ENCODE data around the gene ZNF74.
"Not testable (repeated sequence)": the region's sequence is repeated elsewhere in the genome, so short reads cannot be mapped to it uniquely, and the experiment has no call there.

ZNF74 gene

DNA sequence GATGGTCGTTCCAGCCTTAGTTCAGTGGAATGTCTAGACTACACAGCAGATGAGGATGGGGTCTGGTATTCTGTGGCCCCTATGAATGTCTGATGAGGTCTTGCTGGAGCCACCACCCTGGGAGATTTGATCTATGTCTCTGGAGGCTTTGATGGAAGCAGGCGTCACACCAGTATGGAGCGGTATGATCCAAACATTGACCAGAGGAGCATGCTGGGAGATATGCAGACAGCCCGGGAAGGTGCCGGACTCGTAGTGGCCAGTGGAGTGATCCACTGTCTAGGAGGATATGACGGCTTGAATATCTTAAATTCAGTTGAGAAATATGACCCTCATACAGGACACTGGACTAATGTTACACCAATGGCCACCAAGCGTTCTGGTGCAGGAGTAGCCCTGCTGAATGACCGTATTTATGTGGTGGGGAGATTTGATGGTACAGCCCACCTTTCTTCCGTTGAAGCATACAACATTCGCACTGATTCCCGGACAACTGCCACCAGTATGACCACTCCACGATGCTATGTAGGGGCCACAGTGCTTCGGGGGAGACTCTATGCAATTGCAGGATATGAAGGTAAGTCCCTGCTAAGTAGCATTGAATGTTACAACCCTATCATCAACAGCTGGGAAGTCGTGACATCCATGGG is 57.3 kb downstream of the ZNF74 start:
- not testable (repeated sequence) for DNase-seq

DNA sequence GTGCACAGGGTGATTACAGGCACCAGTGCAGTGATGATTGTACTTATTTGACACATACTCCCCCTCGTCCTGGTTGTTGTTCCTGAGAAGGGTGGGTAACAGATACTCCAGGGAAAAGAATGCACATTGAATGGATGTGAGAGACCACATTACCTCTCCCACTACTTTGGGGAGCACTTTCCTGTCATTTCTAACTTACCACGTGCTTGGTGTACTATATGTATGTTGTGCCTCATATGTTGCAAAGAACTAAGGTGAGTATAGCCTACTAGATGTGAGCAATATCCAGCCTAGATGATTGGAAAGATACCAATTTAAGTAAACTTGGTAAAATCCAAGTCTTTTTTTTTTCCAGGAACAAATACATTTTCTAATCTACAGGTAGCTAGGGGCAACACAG is 58.0 kb downstream of the ZNF74 start:
- no peak for DNase-seq

DNA sequence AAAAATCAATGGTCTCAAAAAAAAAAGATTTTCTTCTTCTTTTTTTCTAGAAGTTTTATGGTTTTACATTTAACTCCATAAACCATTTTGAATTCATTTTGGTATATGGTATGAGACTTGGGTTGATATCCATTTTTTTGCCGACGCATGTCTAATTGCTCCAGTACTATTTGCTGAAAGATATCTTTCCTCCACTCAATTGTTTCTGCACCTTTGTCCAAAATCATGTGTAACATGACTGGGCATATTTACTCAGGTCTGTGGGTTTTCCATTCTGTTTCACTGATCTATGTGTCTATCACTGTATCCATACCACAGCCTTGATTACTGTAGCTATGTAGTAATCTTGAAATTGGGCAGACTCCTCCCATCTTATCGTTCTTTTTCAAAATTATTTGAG is 59.3 kb downstream of the ZNF74 start:
- DNase-seq, result no peak

DNA sequence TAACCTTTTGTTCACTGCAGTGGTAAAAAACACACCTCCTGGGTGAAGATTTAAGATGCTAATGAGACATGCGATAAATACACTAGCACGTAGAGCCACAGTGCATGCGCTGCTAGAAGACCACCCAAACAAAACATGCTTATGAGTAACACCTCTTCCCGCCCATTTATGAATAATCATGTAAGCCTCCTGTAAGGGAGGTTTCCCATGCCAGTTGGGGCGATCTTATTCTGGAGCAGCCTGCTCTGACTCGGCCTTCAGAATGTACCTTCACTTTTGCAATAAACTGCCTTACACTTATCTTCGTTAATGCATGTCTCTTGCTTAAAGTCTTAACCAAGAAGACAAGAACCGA is 61.7 kb downstream of the ZNF74 start:
- DNase-seq, result no peak

DNA sequence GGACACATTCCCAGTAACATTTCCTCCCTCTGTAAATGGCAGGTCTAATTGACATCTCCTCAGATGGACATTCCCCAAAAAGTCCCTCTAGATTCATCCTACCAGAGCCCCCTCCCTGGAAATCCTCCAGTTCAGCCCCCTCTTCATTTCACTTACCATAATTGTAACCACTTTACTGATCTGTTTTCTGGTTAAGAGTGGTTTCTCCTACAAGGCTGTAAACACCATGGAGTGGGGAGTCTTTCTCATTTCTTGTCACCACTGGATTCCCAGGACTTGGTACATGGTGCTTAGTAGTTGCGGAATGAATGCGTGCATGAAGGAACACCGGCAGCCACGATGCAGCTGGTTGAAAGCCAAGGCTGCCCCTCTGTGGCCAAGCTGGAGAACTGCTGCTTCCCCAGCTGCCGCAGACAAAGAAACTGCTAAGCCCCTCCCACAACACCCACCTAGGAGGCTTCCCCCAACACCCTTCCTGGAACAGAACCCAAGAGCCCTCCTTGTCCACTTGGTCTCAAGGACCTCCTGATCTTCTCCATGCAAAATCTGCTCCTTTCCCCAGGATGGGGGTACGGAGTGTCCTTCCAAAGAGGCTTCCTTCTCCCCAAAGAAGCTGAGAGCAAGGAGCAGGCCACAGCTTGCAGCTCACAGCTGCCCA is 62.2 kb downstream of the ZNF74 start:
- peak; percentile 79 for DNase-seq

DNA sequence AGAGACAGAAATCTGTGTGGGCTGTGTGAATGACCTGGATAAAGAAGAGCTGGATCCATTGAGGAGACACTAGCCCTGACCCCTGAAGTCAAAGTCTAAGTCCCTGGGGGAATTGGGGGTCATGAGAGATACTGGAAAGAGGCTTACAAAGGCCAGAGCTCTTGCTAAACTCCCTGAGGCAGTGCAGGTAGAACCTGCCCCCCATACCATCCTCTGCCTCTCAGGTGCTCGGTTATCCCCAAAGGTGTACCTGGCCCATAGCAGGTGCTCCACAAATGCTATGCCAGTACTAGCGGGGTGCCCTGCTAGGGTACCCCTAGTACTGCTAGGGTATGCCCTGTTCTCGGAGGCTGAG is 62.7 kb downstream of the ZNF74 start:
- no peak for DNase-seq

DNA sequence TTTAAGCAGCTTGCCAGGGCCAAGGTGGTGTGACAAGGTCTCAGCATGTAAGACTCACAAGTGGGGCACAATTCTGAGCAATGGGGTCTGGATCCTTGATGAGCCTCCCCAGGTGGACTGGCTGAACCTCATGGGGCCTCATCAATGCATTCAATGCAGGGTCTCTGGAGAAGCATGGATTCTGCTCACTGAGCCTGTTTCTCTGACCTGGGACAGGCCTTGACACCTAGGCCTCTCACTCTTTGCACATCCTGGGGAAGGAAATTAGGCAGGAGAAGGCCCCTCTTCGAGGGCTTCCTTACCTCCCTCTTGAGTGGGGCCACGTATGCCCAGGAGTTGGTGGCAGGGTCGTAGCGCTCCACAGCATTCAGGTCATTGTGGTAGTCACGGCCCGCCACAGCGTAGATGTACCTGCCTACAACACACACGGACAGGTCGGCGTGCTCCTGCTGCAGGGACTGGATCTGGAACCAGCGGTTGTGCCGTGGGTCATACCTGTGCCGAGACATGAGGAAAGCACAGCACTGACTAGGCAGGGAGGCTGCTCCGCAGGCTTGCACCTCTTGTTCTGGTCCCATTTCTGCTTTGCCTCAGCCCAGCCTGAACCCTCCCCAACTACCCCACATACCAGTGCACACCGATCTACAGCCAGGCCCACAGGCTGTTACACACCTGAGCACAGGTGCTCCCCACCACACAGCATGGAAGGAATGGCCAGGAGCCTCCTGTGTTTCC is 63.7 kb downstream of the ZNF74 start:
- DNase-seq, result no peak

Measured in NCI-H1436 (cell line).